Stimulated activated CD4-positive, alpha-beta T cell treated with anti-CD3 and anti-CD28 coated beads, Interleukin-4, amount 100 ng/mL, for 1 hour (primary cell): ENCODE data around the gene SLAMF8.

Source experiments
- DNase-seq: peaks from one replicate; pipeline ENCODE4 v3.0.0-alpha.2; 2020

The SLAMF8 gene

DNA sequence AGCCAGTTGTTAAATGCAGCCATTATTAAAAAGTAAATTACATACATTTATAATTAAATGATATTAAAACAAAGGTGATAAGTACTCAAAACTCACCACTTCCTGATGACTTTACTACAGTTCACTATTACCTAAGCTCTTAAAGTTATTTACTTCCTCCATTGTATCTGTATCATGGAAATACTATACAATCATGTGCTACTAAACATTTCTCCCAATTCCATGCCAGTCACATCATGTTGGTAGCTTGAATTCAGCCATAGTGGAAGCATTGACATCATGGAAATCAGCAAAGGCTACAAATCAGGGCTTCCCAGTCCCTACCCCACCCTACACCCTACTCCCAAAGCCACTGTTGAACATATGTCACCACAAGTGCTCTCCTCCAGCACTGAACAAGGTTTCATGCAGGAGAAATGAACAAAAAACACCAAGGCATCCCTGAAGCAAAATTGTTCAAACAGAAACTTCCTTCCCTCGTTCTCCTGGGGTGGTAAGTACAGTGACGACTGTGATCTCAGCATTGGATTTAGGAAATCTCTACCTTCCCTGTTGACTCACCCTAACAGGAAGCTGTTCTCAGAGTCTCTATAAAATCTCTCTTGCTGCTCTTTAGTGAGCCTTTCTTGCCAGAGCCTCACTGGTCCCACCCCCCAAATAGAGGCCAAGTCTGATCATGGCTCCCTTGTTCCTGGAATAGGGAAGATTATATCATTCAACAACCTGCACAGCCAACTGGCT lies 23.1 kb downstream of the SLAMF8 start:
- DNase-seq: no peak

DNA sequence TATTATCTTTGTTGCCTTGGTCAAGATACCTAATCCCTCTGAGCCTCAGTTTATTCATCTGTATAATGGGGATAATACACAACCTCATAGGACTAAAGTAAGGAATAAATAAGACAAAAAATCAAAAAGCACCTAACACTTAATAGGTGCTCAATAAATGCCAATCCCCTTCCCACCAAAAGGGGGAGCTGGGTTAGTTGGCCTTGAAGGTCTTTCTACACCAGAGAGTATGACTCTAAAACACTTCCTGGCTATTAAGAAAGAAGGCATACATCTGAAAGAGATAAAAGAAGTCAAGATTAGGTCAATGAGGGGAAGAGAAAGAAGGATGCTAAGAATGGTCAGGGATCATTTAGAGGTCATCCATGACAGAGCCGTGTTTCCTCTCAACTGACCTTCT lies 24.7 kb downstream of the SLAMF8 start:
- no peak for DNase-seq

DNA sequence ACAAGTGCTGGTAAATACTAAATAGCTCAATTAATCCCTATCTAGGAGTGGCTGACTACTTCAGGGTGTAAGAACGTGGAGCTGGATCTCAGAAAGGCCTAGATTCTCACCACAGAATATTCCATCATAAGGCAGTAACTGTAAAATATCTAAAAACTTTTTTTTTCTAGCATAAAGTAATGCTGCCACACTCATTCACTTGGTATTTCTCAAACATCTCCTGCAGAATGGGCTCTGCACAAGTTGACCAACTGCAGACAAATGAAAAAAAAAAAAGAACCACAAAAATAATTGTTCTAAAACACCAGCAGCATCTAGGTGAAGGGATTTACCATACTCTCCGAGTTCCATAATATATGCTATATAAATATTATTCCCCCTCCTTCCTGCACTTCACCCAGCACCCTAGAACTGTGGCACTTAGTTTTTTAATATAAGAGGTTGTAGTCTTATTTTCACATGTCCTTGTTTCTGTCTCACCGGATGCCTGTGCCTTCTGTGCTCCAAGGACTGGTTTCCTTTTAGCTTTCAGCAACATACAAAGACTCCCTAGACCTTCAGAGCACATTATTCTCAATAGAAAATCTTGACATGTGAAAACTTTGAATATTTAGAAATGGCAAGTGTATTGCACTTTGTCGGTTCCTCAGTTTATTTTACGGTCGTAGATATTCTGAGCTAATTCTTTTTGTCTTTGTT lies 26.9 kb downstream of the SLAMF8 start:
- no peak for DNase-seq

DNA sequence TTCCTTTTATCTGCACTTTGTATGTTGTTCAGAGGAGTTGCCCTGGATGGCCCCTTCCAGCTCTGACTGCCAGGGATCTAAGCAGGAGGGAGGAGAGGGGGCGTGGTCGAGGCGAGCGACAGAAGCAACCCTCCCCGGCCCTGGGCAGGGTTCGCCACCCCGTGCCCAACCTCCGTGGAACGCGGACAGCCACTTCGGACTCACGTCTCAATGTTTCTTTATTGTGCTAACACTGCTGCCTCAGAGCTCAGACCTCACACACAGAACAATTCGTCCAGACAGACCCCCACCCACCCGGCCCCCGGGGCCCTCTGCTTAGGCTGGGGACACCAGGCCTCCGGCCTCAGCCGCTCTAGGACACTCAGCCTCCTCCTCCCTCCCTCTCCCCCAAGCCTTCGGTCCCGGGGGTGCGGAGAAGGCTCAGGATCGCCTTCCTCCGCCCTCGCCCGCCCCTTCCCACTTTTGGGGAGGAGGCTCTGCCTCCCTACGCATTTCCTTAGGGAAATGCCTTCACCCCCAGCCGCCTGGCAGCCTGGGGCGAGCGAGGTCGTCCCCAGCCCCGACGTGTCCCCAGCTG lies 27.5 kb downstream of the SLAMF8 start:
- DNase-seq: peak; percentile 30

DNA sequence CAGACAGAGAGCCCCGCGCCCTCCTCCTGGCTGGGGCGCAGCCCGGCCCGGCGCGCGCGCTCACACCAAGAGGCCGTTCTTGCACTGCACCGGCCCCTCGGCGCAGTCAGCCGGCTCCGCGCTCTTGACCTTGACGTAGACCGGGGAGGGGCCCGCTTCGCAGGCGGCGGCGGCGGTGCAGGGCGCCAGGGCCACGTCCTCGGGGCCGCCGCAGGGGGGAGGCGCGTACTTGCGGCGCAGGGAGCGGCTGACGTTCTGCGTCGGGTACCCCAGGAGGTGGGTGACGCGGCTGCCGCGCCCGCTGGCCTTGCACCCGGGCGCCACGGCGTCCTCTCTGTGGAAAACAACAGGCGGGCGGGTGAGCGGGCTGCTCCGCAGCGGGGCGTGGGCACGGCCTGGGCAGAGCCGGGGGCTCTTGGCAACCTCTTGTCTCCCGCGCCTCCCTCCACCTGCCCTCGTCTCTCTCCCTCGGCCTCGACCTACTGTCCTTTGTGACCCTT lies 28.1 kb downstream of the SLAMF8 start:
- DNase-seq: peak; percentile 75

DNA sequence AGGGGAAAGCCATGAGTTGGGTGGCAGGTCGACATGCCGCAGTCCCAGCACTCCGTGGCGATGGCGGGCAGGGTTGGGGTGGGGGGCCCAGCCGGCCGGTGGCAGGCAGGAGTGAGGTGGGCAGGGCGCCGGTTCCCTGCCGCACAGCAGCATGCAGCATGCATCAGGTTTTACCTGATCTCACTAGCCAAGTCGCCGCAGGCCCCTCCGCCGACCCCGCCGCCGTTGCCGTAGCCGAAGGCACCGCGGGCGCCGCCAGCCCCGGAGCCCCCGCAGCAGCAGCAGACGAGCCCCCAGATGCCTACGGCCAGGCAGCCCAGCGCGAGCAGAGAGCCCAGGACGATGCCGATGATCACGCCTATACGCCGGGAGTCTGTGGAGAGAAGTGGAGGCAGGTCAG lies 29.0 kb downstream of the SLAMF8 start:
- DNase-seq: no peak

DNA sequence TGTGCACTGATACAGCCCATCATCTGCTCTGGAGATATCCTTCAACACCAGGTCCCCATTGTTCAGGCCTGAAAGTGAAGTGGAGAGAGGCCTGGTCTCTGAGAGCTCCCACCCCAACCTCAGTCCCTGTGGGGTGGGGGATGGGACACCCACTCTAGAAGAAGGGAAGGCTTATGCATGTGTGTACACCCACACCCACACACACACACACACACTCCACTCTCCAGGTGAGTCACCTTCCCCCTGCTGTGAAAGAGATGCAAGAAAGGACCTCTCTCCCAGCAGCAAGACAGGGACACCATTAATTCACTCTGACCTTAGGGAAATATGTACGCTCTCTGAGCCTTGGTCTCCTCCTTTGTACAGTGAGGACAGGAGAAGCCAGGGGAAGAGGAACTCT lies 29.9 kb downstream of the SLAMF8 start:
- DNase-seq: no peak

DNA sequence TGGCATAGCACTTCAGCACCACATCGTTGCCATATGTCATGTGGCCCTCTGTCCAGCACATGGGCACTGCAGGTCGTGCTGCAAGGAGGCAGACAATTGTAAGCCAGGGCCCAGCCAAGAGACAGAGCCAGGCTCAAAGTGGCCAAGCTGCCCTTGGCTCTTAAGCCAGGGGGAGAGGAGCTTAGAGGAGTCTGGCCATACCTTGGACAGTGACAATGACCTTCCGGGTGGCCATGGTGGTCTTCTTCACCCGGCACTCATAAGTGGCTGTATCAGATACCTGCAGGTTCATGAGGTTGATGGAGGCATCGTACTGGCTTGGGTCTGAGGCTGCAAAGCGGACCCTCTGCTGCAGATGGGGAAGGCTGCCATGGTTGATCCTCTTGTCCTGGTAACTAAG lies 31.2 kb downstream of the SLAMF8 start:
- DNase-seq: no peak

DNA sequence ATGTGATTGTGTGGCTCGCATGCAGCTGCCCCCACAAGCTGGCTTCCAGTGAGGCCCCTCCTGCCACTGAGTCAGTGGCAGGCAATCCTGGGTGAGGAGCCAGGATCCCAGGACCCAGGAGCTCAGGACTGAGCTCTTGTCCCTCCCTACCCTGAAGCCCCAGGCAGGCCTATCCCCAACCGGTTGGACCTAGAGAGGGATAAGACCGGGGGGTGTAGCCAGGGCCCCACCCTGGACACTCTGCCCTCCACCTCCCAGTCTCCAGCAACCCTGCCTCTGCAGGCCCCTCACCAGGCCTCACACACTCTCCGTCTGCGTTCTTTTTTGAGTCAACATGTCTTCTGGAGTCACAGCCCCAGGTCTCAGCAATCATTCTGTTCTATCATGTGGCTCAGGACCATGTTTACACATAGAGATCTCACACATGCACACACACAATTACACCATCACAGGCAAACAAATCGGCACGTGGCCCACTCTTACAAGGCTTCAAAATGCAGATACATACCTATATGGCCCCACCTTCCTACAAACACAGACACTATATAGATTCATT lies 33.2 kb downstream of the SLAMF8 start:
- no peak for DNase-seq

DNA sequence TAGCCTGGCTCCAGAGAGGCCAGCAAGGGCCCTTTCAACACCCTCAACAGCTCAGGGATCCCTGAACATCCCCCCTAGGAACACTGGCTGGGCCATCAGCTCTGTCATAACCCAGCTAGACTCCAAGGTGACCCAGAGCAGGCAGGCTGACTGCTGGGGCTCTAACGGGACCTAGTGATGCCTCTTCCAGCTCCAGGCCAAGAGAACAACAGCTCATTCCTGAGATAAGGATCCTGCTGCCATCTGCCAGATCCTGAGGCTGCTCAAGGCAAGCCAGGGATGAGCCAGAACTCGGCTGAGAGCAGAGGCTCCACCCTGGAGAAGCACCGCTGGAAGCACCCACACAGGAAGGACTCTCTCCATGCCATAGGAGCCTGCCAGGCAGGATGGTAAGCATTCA lies 33.8 kb downstream of the SLAMF8 start:
- DNase-seq: no peak

DNA sequence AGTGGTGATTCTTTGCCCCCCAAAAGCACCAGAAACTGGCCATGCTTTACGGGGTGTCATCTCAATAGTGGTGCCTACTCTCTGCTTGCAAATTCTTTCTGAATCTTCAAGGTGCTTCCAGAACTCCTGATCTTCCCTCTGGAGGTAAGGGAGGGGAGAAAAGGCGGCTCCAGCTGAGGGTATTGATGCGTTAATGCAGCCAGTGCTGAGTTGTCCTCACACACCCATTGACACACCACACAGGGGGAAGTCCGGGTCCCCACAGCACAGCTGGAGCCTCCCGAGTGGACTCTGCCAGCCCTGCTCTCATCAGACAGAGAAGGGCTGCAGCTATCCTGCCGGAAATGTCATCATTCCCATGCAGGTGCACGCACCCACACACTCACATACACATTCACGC lies 34.5 kb downstream of the SLAMF8 start:
- no peak for DNase-seq

DNA sequence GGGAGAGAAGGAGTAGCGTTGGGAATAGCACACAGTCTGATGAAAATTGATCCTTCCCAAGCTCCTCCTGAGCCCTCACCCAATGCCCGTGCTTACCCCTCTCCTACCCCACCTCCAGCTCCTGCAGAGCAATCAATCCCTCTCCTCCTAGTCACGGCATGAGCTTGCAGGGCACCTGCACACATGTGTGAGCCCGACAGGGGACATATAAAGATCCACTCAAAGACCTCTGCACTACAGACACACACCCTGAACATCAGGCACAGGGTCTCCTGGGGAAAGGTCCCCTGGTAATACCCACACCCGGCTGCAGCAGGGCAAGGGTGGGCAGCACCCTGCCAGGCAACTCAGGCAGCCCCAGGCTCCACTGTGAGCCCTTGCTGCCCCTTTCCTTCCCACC lies 35.4 kb downstream of the SLAMF8 start:
- DNase-seq: no peak

DNA sequence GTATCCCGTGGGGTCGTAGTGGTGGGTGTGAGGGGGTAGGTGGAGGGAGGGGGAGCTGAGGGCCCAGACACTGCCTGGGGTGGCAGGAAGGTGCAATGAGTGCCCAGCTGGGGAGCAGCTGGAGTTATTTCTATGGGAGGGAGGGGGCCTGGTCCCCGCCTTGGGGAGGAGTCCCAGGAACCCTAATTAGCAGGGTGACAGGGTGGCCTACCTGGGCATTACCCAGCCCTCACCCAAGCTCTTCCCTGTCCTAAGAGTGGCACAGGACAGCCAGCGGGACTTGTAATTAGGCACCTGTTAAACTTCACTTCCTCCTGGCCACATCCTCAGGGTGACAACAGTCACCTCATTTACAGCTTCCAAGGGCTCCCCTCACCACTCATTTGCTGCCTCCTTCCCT lies 35.9 kb downstream of the SLAMF8 start, which contains the start of gene VSIG8:
Gene VSIG8 (minus strand): TSS at position 101 of the 400 bp plus-strand sequence. CDS start 136 bp downstream, outside the sequence.
- no peak for DNase-seq

DNA sequence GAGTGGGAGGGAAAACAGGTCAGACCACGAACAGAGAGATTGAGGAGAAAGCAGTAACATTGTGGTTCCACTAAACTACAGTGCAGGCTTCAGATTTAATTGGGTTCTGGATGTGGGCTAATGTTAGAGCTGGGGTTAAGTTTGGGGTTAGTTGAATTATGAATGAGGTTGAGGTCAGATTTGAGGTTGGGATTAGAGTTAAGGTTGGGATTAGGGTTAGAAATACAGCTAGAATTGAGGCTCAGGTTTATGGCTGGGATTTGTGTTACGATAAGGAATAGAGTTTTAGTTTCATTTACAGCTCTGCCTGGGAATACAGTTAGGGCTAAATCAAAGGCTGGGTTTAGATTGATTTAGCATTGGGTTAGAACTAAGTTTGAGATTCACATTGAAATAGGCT lies 37.6 kb downstream of the SLAMF8 start:
- no peak for DNase-seq

DNA sequence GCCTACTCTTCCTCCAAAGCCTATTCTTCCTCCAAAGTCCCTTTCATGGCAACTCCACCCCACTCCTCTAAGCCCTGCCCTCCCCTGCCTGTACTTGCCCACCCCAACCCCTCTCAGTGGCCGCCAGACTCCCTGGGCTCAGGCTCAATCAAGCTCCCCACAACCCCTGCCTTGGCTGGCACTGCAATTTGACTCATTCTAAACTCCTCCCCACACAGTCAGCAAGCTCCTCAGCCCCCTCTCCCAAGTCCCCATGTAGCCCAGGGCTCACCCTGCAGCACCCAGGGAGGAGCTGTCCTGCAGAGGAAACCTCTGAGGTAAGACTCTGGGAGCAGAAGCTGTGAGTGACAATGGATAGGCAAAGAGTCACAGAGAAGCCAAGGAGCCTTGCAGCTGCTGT lies 39.4 kb downstream of the SLAMF8 start:
- DNase-seq: no peak

DNA sequence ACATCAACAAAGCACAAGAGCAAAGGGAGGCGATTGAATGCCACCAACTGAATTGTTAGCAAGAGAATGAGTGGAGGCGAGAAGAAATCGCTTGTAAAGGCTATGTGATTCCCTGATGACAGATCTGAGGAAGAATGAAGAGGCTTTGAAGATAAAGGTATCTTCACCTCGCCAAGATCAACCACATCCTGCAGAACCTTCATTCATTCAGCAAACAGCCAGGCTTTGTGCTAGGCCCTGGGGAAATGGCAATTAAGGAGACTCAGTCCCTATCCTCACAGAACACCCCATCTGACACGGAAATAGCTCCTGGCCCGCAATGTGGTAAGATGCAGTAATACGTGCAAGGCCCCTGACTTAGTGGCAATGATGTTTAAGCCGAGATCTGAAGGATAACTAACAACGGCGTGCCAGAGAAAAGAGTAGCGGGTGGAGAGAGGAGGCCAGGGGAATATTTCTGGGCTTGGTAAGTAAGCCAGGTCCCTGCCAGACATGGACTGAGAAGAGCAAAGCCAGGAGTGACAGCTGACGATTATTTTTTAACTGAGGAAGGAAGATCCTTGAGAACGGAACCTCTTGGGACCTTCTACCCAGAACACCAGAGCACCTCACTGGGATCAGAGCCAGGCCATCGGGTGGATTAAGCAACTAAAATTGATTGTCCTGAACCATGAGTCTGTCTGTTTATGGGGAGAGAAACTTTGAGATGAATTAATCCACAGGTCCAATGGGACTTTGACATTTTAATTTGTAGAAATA lies 40.4 kb downstream of the SLAMF8 start:
- DNase-seq: no peak

DNA sequence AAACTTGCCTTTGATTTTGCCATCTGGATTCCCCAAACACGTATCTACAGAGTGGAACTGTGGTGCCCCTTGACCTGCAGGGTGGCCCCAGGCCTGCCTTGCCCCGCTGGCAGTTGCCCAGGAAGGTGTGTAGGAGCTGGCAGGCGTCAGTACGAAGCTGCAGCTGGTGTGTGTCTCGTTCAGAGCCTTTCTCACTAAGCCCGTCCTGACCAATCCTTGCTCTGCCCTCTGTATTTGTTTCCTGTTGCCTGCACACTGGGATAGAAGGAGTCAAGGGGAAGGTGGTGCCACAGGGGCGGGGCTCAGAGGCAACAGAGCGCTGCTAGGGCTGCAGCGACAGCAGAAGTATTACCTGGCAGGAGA lies 41.0 kb downstream of the SLAMF8 start:
- no peak for DNase-seq

DNA sequence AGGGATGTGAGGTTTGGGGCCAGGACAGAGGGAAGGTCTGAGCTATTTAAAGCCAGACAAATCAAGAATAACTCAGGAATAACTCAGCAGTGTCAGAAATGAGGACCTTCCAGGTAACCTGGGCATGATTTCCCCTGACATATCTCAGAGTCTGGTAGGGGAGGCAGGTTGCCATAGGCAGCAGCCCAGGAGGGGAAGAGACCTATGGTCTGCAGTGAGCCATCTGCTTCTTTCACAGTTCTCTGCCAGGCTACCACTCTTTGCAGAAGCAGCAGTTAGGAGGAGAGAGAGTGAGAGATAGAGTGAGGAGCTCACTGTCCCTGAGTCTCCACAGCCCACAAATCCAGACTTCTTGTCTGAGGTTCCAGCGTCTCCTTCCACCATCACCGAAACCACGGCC lies 42.1 kb downstream of the SLAMF8 start:
- DNase-seq: no peak

DNA sequence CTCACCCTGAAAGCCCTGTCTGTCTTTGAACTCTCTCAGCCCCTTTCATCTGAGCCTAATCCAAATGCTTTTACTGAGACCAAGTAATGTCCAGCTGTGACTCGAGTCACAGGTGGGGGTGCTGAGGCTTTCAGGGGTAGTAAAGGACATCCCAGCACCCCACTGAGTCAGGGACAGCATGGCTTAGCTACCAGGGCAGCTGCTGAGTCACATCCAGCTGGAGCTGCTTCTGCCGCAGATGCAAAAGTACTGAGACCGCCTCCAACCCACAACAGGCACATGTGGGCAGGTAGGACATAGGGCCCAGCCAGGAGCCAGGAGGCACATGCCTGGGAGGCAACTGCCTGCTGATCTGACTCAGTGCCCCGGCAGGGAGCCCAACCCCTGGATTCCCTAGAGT lies 42.5 kb downstream of the SLAMF8 start:
- no peak for DNase-seq

DNA sequence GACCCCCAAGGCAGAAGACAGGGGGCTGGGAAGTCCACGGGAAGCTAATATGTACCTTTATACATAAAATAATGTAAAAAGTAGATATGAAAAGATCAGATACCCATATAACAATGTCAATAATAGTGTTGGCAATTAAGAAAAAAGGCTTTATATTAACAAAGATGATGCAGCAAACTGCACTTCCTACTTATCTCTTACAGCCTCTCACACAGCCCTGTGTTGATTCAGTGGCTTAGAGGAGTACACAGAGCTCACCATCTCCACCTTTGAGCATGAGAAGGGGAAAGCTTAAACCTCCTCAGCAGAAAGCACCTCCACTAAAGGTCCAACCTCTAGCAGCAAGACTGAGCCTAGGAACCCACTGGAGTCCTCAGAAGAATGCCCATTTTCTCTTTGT lies 42.9 kb downstream of the SLAMF8 start:
- no peak for DNase-seq

DNA sequence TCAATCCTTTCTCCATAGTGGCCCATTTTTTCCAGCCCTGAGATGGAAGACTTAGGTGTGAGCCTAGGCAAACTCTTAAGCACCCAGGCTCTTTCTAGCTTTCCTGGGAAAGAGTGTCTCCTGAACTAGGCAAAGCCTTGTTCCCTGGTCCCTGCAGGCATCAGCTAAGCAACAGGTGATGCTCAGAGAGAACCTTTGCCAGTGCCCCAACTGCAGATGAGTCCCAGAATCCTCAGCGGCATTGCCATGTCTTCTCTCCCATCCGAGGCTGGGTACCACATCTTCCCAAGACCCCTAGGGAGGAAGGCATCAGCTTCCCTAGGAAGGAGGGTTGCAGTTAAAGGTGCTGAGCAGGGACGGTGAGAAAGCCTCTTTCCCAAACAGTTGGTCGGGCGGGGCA lies 44.0 kb downstream of the SLAMF8 start:
- no peak for DNase-seq

DNA sequence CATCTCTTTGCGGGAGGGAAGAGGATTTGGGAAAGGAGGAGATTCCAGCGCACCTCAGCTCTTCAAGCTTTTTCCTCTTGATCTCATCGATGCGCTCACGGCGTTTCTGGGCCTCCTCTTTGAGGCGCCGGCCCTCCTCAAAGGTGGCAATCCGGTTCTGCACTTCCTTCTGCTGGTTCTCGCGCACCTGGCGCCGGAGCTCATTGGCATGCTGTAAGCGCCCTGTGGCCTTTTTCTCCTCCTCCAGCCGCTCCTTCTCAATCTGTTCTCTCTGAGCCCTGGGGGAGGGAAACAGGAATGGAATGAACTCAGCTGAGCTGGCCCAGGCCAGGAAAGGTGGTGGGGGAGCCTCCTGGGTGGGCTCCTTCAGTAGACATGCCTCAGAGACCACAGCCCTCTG lies 46.2 kb downstream of the SLAMF8 start:
- no peak for DNase-seq

DNA sequence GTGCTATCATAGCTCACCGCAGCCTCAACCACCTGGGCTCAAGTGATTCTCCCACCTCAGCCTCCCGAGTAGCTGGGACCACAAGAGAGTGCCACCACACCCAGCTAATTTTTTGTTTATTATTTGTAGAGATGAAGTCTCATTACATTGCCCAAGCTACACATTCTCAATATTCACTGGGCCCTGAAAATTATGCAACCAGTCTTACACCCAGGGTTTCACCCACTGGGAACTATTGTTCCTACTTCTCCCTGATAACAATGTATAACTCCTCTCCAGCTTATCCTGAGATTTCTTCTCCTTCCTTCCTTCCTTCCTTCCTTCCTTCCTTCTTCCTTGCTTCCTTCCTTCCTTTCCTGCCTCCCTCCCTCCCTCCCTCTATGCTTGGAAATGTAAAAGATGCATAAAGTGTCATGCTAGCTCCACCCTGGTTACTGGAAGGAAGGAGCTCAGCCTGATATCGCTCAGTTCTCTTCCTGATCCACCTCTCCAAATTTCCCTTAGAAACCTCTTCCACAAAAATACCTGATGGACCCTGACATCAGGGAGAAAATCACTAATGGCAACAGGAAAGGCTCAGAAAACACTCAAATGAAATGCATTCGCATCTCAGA lies 47.0 kb downstream of the SLAMF8 start:
- DNase-seq: no peak
